Right atrium auricular region (tissue), 2 donors: ENCODE data around the gene OR10V1. TPM values are rescaled to one million over a fixed set of nuclear protein-coding genes. Genes with fewer than 3 reads are reported as not detected.

Experiments used
- DNase-seq: peaks from one replicate; pipeline ENCODE4 v3.0.0-alpha.2; 2019; ENCODE audit warnings: low spot score
- H3K27ac ChIP-seq, 2 donors: fragments of 200-600 bp; sonication (generic); 1 replicate in 1 of 2; 2 replicates in 1 of 2; pipeline ENCODE4 v1.5.1; 2016 to 2019
- H3K27me3 ChIP-seq, 2 donors: fragments of 200-600 bp; sonication (generic); one replicate each; pipeline versions ENCODE4 v1.5.1 to v1.6.0; 2017 to 2019
- H3K36me3 ChIP-seq: fragments of 200-600 bp; sonication (generic); one replicate; pipeline ENCODE4 v1.5.1; 2016
- H3K4me1 ChIP-seq, 2 donors: fragments of 200-600 bp; sonication (generic); one replicate each; pipeline versions ENCODE4 v1.5.1 to v1.6.0; 2017 to 2019
- H3K4me3 ChIP-seq, 2 donors: fragments of 200-600 bp; sonication (generic); 1 replicate in 1 of 2; 2 replicates in 1 of 2; pipeline ENCODE4 v1.5.1; 2017 to 2019; ENCODE audit warnings: mild to moderate bottlenecking in 1 of 2, moderate library complexity in 1 of 2
- H3K9me3 ChIP-seq, 2 donors: fragments of 200-600 bp; sonication (generic); one replicate each; pipeline ENCODE4 v1.5.1; 2019
- total RNA-seq, 2 donors: library from RNA; depleted of rRNA; stranded (reverse); fragments of >200 nt; gene quantifications; one replicate each; pipeline ENCODE4 v1.1.0, GENCODE V29; 2016
- TF ChIP-seq, protein P1 (sequence below), 2 donors: fragments of 200-600 bp; sonication (generic); IDR thresholded peaks; one replicate each; pipeline ENCODE4 v1.5.1; 2019; ENCODE audit warnings: antibody characterized with exemption in 2 of 2

Gene OR10V1
- total RNA-seq, 2 donors from 2014 or later: not detected

DNA sequence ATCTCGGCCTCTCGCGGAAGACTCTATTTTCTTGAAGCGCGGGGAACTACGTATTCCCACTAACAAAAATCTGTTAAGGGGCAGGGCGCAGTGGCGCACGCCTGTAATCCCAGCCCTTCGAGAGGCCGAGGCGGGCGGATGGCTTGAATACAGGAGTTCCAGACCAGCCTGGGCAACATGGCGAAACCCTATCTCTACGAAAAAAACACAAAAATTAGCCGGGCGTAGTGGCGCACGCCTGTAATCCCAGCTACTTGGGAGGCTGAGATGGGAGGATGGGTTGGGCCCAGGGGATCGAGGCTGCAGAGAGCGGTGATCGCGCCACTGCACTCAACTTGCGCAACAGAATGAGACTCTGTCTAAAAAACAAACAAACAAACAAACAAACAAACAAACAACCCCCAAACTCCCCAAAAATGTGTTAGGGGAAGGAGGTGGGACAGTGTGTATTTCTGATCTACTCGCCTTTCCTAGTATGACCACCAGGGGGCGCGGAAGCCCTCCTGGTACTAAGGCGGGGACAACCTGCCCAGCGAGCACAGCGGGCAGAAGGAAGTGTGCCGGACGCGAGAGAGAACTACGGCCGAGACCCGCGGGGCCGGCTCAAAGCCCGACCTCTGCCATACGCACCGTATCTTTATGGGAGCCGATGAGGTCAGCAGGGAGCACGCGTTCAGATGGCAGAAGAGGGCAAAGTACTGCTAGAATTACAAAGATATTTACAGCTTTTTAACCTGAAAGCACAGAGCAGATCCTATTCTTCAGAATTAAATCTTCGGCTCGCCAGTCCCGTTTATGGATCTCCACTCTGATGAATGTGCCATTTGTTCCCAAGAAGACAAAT is 40.2 kb upstream of the OR10V1 start:
- H3K27ac ChIP-seq: peak overlapping the region; percentile 98 to 99
- H3K4me3 ChIP-seq: peak overlapping the region; percentile 90 to 95

DNA sequence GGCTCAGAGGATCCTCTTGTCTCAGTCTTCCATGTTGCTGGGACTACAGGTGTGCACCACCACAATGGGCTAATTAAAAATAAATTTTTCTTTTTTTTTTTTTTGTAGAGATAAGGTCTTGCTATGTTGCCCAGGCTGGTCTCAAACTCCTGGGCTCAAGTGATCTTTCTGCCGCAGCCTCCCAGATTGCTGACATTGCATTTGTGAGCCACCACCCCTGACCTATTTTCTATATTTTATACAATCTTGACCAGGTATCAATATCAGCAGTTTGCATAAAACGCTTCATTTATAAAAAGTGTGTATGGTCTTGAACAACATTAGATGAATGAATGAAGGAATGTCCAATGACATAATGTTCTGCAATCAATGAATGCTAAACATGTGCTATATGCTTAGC is 32.5 kb upstream of the OR10V1 start:
- Histone ChIP-seq H3K27ac (no peak overlapping the region), H3K27me3 (no peaks in the 10 kb centered on the region), H3K9me3 (no peaks in the 10 kb centered on the region), H3K4me1 (no peaks in the 10 kb centered on the region), H3K36me3 (no peaks in the 10 kb centered on the region), H3K4me3 (no peak overlapping the region)
- TF ChIP-seq, protein P1, sequence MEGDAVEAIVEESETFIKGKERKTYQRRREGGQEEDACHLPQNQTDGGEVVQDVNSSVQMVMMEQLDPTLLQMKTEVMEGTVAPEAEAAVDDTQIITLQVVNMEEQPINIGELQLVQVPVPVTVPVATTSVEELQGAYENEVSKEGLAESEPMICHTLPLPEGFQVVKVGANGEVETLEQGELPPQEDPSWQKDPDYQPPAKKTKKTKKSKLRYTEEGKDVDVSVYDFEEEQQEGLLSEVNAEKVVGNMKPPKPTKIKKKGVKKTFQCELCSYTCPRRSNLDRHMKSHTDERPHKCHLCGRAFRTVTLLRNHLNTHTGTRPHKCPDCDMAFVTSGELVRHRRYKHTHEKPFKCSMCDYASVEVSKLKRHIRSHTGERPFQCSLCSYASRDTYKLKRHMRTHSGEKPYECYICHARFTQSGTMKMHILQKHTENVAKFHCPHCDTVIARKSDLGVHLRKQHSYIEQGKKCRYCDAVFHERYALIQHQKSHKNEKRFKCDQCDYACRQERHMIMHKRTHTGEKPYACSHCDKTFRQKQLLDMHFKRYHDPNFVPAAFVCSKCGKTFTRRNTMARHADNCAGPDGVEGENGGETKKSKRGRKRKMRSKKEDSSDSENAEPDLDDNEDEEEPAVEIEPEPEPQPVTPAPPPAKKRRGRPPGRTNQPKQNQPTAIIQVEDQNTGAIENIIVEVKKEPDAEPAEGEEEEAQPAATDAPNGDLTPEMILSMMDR (IDR thresholded peaks at IDR 0.05): no peak
- no peak for DNase-seq

More for the DNA sequence above, 40.2 kb upstream of the OR10V1 start:
- Histone ChIP-seq H3K27me3 (no peaks in the 10 kb centered on the region), H3K9me3 (no peaks in the 10 kb centered on the region), H3K4me1 (peaks cover 0 to 18% of the 10 kb centered on the region in 2 donors), H3K36me3 (no peaks in the 10 kb centered on the region)
- TF ChIP-seq, protein P1 (IDR thresholded peaks at IDR 0.05): peak; percentile 94 to 97
- DNase-seq: peak; percentile 92

DNA sequence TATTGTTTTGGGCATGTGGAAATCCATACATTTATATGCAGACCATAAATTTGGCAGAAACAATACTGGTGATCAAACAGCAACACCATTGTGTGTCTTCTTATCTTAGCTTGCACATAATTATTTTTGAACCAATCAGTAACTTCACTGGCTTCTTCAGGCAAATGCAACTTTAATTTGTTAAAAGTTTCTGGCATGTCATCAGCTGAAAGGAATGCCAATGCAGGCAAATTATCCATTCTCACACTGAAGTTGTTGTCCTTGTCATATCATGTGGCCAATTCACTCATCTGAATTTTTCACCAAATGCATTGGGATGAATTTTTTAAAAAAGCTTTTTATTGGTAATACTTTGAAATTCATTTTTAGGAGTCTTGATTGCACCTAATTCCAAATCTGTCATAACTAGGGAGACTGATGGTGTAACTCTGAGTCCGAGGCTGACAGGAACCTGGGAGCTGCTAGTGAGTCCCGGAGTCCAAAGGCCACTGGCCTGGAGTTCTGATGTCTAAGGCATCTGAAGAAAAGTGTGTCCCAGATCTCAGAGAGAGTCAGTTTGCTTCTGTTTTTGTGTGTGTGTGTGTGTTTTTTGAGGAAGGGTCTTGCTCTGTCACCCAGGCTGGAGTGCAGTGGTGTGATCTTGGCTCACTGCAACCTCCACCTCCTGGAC is 17.4 kb upstream of the OR10V1 start:
- H3K9me3 ChIP-seq: no peaks in the 10 kb centered on the region
- H3K4me1 ChIP-seq: no peaks in the 10 kb centered on the region
- TF ChIP-seq, protein P1 (IDR thresholded peaks at IDR 0.05): no peak
- no peaks in the 10 kb centered on the region for H3K27me3 ChIP-seq
- no peak overlapping the region for H3K27ac ChIP-seq
- no peak for DNase-seq
- no peaks in the 10 kb centered on the region for H3K36me3 ChIP-seq
- no peak overlapping the region for H3K4me3 ChIP-seq

DNA sequence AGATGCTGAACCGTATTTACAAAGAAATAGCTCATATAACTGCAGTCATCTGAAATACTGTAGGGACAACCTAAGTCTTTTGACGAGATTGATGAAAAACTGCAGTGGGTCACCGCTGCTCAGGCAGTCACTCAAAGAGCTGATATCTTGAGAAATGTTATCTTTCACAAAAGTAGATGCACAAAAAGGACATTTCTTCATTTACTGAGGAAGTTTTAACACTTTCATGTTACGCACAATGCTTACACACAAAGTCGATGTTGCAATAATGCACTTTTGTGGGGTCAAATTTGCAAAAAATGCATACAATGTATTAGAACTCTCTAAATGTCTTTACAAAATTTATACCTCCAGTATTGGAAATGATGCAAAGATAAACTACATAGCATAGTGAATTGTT is 16.2 kb upstream of the OR10V1 start:
- DNase-seq: no peak
- Histone ChIP-seq H3K36me3 (no peaks in the 10 kb centered on the region), H3K27ac (no peak overlapping the region), H3K9me3 (no peaks in the 10 kb centered on the region), H3K4me1 (no peaks in the 10 kb centered on the region), H3K4me3 (no peak overlapping the region), H3K27me3 (no peaks in the 10 kb centered on the region)
- TF ChIP-seq, protein P1 (IDR thresholded peaks at IDR 0.05): no peak

DNA sequence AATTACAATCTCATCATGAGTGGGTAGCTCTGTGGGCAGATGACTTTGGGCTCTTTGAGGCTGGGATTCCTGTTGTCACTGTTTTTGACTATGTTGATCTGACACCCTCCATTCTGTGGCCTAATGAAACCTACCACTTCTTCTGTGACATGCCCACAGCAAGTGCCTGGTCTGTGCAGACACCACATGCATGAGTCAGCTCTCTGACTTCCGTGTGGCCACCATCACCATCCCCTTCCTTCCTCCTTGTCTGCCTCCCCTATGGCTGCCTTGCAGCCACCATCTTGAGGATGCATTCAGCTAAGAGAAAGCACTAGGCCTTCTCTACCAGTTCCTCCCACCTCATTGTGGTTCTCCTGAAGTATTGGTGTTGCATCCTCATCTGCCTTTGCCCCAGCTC is 15.3 kb upstream of the OR10V1 start:
- no peak overlapping the region for H3K4me3 ChIP-seq
- TF ChIP-seq, protein P1 (IDR thresholded peaks at IDR 0.05): no peak
- no peaks in the 10 kb centered on the region for H3K9me3 ChIP-seq
- no peaks in the 10 kb centered on the region for H3K27me3 ChIP-seq
- no peaks in the 10 kb centered on the region for H3K4me1 ChIP-seq
- H3K36me3 ChIP-seq: no peaks in the 10 kb centered on the region
- no peak overlapping the region for H3K27ac ChIP-seq
- DNase-seq: no peak
